ENCODE results near the gene COX17. TPM values are rescaled to one million over a fixed set of nuclear protein-coding genes. Genes with fewer than 3 reads are reported as not detected.

The COX17 gene
- total and polyA plus RNA-seq, 9 of the 15 experiments (the other 6 are each of a cell fraction or from before 2014, with no cell fraction given), result 29.1 to 167 (median 60.6) TPM

GRCh38 chr3:119676771-119677640 lies at the start of gene COX17 (continued):
- TF ChIP-seq ZNF592 (IDR thresholded peaks at IDR 0.05) (0 out of 2 replicates have a peak, but pooled peaks have one; percentile 28), ATF4 (CRISPR knock-in tag; IDR thresholded peaks at IDR 0.05) (no peak), RBM34 (IDR thresholded peaks at IDR 0.05; ENCODE audit: borderline replicate concordance, insufficient read depth, low read length) (peak; percentile 100), MCM5 (IDR thresholded peaks at IDR 0.05; ENCODE audit: low read depth) (no peak), GABPB1 (CRISPR knock-in tag; IDR thresholded peaks at IDR 0.05) (peak; percentile 89), CBX2 (IDR thresholded peaks at IDR 0.05; ENCODE audit: insufficient read depth, low read length, poor library complexity, severe bottlenecking) (no peak), ELF1 (tag; IDR thresholded peaks at IDR 0.05) (peak; percentile 91), ERF (CRISPR knock-in tag; IDR thresholded peaks at IDR 0.05) (no peak), ZNF143 (CRISPR knock-in tag; IDR thresholded peaks at IDR 0.05) (no peak), ZNF146 (CRISPR knock-in tag; IDR thresholded peaks at IDR 0.05; ENCODE audit: unreplicated experiment) (no peak), ADNP (tag; IDR thresholded peaks at IDR 0.05) (no peak), NEUROD1 (IDR thresholded peaks at IDR 0.05; ENCODE audit: borderline replicate concordance, low read depth, low read length, partially characterized antibody) (no peak), ETV5 (CRISPR knock-in tag; IDR thresholded peaks at IDR 0.05; ENCODE audit: low read depth) (peak; percentile 79), KDM4B (IDR thresholded peaks at IDR 0.05; ENCODE audit: borderline replicate concordance in 2 of 2, low read depth in 1 of 2) (no peak; a peak in 1 of 4 replicates), ZBTB17 (CRISPR knock-in tag; IDR thresholded peaks at IDR 0.05) (peak; percentile 75; the same call in 1 of the 2 replicates), ASH1L (IDR thresholded peaks at IDR 0.05; ENCODE audit: borderline replicate concordance, low read depth, partially characterized antibody) (no peak), SMAD3 (CRISPR knock-in tag; conservative IDR thresholded peaks at IDR 0.05) (0 out of 2 replicates have a peak, but pooled peaks have one; percentile 13), PCBP2 (IDR thresholded peaks at IDR 0.05; ENCODE audit: low read depth, low read length, poor library complexity, severe bottlenecking) (no peak), TFAP4 (CRISPR knock-in tag; IDR thresholded peaks at IDR 0.05; ENCODE audit: borderline replicate concordance) (peak; percentile 82; the same call in 1 of the 2 replicates), ZNF75A (CRISPR knock-in tag; IDR thresholded peaks at IDR 0.05) (0 out of 2 replicates have a peak, but pooled peaks have one; percentile 37), ZNF766 (CRISPR knock-in tag; conservative IDR thresholded peaks at IDR 0.05) (0 out of 2 replicates have a peak, but pooled peaks have one; percentile 33), MAFK (IDR thresholded peaks at IDR 0.05; ENCODE audit: low read length) (no peak)
